AG04450 (cell line): ENCODE measurements around the gene KCNQ5. TPM values are rescaled to one million over a fixed set of nuclear protein-coding genes. Genes with fewer than 3 reads are reported as not detected.

Experiments
- CTCF ChIA-PET: fragments of 300-600, 350-600 bp; formaldehyde crosslinking; extraction: SDS; loops from one replicate; lab custom pipeline; 2022; ENCODE audit warnings: antibody characterized with exemption, inconsistent platforms; lab: Charles Lee
- POLR2A ChIA-PET: fragments of 350-600 bp; formaldehyde crosslinking; extraction: SDS; loops from one replicate; lab custom pipeline; 2021; ENCODE audit warnings: antibody characterized with exemption, inconsistent platforms; lab: Yijun Ruan, JAX
- DNase-seq: peaks from one replicate; pipeline ENCODE4 v3.0.0-alpha.2; 2011; ENCODE audit warnings: low read depth, low spot score
- H3K27ac ChIP-seq: one replicate; pipeline ENCODE4 v1.5.1; 2012; ENCODE audit warnings: low read depth, low read length, control low read depth
- H3K27me3 ChIP-seq: one replicate; pipeline ENCODE4 v1.6.0; 2012; ENCODE audit warnings: low read length; ENCODE audit not compliant: control insufficient read depth, insufficient read depth
- H3K4me3 ChIP-seq: 2 replicates; pipeline ENCODE4 v1.5.1; 2011; ENCODE audit warnings: mild to moderate bottlenecking, low read depth, low read length, control low read depth
- H3K9me3 ChIP-seq: 2 replicates; pipeline ENCODE4 v1.5.1; 2012; ENCODE audit warnings: low read length; ENCODE audit not compliant: control insufficient read depth, insufficient read depth
- CTCF ChIP-seq: IDR thresholded peaks from 2 replicates; pipeline ENCODE4 v1.5.1; 2011; ENCODE audit warnings: low read depth, low read length, control low read depth, inconsistent platforms
- polyA plus RNA-seq: library from polyadenylated mRNA; depleted of rRNA; stranded (reverse); fragments of >200 nt; gene quantifications from 2 replicates; pipeline ENCODE4 v1.2.3, GENCODE V29; 2011

Gene KCNQ5
- polyA plus RNA-seq, 1 experiment = 0.52 TPM

GRCh38 chr6:72758901-72759300, 137.0 kb downstream of the KCNQ5 start:
- TF ChIP-seq CTCF = no peak
- Histone ChIP-seq H3K27me3 (no peaks in the 10 kb centered on the region), H3K9me3 (no peaks in the 10 kb centered on the region), H3K4me3 (no peak overlapping the region), H3K27ac (no peak overlapping the region)
- POLR2A ChIA-PET = no interaction called here
- CTCF ChIA-PET = interaction anchor here (1.1 kb wide), 1 partner anchor 142 kb away, joined by 3 read pairs; no protein-coding TSS in a partner anchor
- DNase-seq = no peak

DNA sequence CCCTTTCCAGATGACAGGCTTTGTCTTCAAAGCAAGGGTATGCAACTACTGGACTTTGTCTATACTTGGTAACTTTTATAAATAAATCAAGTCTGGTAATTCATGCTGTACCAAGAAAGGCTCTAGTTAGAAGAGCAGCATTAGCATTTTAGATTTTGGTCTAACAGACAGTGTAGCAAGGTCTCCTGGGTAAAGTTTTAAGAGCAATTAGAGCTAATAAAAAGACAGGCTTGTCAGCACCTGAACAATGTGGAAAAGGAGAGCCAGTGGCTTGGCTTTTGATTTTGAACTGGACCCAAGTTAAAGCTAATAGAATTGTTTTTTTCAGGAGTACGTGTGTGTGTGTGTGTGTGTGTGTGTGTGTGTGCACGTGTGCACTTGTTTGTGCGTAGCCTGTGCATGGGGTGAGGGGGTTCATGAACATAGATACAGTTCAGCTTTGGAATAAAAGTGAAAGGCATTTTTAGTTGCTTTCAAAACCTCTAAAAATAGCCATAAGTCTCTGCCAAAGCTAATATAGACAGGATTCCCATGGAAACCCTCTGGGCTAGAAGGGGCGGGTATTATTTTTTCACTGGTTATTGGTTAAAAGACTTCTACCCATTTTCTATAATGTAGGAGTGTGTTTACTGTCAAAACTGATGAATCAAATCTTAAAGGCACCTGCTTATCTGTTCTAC, 138.4 kb downstream of the KCNQ5 start:
- no peak for TF ChIP-seq CTCF
- Histone ChIP-seq H3K4me3 (no peak overlapping the region), H3K27me3 (no peaks in the 10 kb centered on the region), H3K27ac (no peak overlapping the region), H3K9me3 (no peaks in the 10 kb centered on the region)
- CTCF ChIA-PET = interaction anchor here (1.1 kb wide), 1 partner anchor 143 kb away, joined by 3 read pairs; no protein-coding TSS in a partner anchor
- POLR2A ChIA-PET = no interaction called here
- no peak for DNase-seq

- no peak for TF ChIP-seq CTCF
- H3K27me3 ChIP-seq = no peaks in the 10 kb centered on the region
- no peak overlapping the region for H3K4me3 ChIP-seq
- H3K27ac ChIP-seq = no peak overlapping the region
- ChIA-PET POLR2A (no interaction called here), CTCF (no interaction called here)
- H3K9me3 ChIP-seq = no peaks in the 10 kb centered on the region
- no peak for DNase-seq
These were observed 139.9 kb downstream of the KCNQ5 start for GRCh38 chr6:72761761-72762160.

DNA sequence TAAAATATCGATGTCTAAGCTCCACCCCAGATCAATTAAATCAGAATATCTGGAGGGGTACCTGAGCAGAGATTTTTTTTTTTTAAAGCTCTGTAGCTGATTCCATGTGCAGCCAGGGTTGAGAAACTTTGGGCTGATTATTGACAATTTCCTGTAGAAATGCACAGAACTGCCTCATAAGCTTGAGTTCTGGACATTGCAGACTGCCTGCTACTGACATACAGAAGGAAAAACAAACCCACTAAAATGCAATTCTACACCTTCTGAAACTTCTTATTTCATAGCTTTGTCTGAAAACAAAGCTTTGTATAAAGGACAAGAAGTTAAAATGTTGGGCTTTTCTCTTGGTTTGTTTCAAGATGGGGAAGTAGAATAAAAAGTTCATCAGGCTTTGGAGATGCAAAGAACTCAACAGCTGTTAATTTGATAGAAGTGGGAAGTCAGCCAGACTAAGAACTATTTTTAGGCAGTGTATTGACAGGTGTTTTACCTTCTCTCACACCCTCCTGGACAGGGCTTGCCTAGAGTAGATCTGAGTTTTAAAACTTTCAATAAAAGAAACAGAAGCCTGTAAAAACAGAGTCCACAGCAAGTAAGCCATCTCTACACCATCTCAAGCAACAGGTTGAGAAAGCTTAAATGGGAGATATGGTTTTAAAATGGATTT, 147.7 kb downstream of the KCNQ5 start:
- H3K27ac ChIP-seq = no peak overlapping the region
- no peak for TF ChIP-seq CTCF
- POLR2A ChIA-PET = no interaction called here

DNA sequence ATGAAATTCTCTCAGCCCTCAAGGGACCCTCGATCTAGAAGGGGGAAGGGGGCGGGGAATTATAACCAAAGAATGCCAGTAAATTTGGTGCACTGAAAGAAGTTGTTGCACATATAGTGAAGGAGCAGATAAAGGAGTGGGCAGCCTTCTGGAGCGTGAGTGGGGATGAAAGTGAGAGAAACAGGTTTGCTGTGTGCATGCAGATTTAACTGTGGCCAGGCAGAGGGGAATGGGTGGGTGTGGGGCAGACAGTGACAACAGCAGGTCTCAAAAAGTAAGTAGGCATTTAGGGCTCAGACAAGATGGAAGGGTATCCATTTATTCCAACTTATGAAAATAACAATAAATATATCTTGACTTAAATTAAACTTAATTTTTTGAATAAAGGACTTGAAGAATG, 149.1 kb downstream of the KCNQ5 start:
- H3K27me3 ChIP-seq = no peaks in the 10 kb centered on the region
- no peak for TF ChIP-seq CTCF
- no peak for DNase-seq

More for the DNA sequence above, 147.7 kb downstream of the KCNQ5 start:
- no peak for DNase-seq
- no peak overlapping the region for H3K4me3 ChIP-seq
- CTCF ChIA-PET = no interaction called here
- H3K9me3 ChIP-seq = no peaks in the 10 kb centered on the region
- no peaks in the 10 kb centered on the region for H3K27me3 ChIP-seq

More for the DNA sequence above, 149.1 kb downstream of the KCNQ5 start:
- POLR2A ChIA-PET = no interaction called here
- H3K9me3 ChIP-seq = no peaks in the 10 kb centered on the region
- CTCF ChIA-PET = no interaction called here
- no peak overlapping the region for H3K27ac ChIP-seq
- no peak overlapping the region for H3K4me3 ChIP-seq
